Measurements from ENCODE around the gene PIP4P1.
A peak's percentile ranks its signal among the peaks of the same experiment; 100 is the strongest.
"Not testable (repeated sequence)": the region's sequence is repeated elsewhere in the genome, so short reads cannot be mapped to it uniquely, and the experiment has no call there.

PIP4P1 gene

GRCh38 chr14:20461225-20462141 lies at the start of gene PIP4P1:
PIP4P1 (minus strand) TSS chr14:20461434; CDS start chr14:20461325, 109 bp downstream.
- peak within 1 kb of the TSS; percentile 86 to 89 for H3K4me3 ChIP-seq (replicated peaks in 1 of 2; ENCODE audit: low read depth in 2 of 2, low read length in 2 of 2)
- no peak for TF ChIP-seq CTCF (IDR thresholded peaks at IDR 0.05; ENCODE audit: low read depth, low read length)
- DNase-seq (ENCODE audit: low read depth in 2 of 2), result peak; percentile 100

GRCh38 chr14:20508367-20508766 lies 47.1 kb upstream of the PIP4P1 start:
- no peak overlapping the region for H3K4me3 ChIP-seq (replicated peaks in 1 of 2; ENCODE audit: low read depth in 2 of 2, low read length in 2 of 2)
- no peak for TF ChIP-seq CTCF (IDR thresholded peaks at IDR 0.05; ENCODE audit: low read depth, low read length)
- no peak for DNase-seq (ENCODE audit: low read depth in 2 of 2)

GRCh38 chr14:20507537-20507936 lies 46.3 kb upstream of the PIP4P1 start:
- not testable (repeated sequence) for DNase-seq (ENCODE audit: low read depth in 2 of 2); H3K4me3 ChIP-seq (replicated peaks in 1 of 2; ENCODE audit: low read depth in 2 of 2, low read length in 2 of 2)

- H3K4me3 ChIP-seq (replicated peaks in 1 of 2; ENCODE audit: low read depth in 2 of 2, low read length in 2 of 2); DNase-seq (ENCODE audit: low read depth in 2 of 2): not testable (repeated sequence)
Measured at GRCh38 chr14:20506752-20507151, 45.5 kb upstream of the PIP4P1 start.

GRCh38 chr14:20506276-20506675 lies 45.0 kb upstream of the PIP4P1 start:
- DNase-seq (ENCODE audit: low read depth in 2 of 2); H3K4me3 ChIP-seq (replicated peaks in 1 of 2; ENCODE audit: low read depth in 2 of 2, low read length in 2 of 2): not testable (repeated sequence)

GRCh38 chr14:20503898-20504297 lies 42.7 kb upstream of the PIP4P1 start:
- DNase-seq (ENCODE audit: low read depth in 2 of 2), result no peak

GRCh38 chr14:20501346-20501745 lies 40.1 kb upstream of the PIP4P1 start:
- no peak for TF ChIP-seq CTCF (IDR thresholded peaks at IDR 0.05; ENCODE audit: low read depth, low read length)
- DNase-seq (ENCODE audit: low read depth in 2 of 2), result peak; percentile 26 to 81
- no peak overlapping the region for H3K4me3 ChIP-seq (replicated peaks in 1 of 2; ENCODE audit: low read depth in 2 of 2, low read length in 2 of 2)

More at GRCh38 chr14:20503898-20504297, 42.7 kb upstream of the PIP4P1 start:
- no peak overlapping the region for H3K4me3 ChIP-seq (replicated peaks in 1 of 2; ENCODE audit: low read depth in 2 of 2, low read length in 2 of 2)
- TF ChIP-seq CTCF (IDR thresholded peaks at IDR 0.05; ENCODE audit: low read depth, low read length), result no peak

- H3K4me3 ChIP-seq (replicated peaks in 1 of 2; ENCODE audit: low read depth in 2 of 2, low read length in 2 of 2), result no peak overlapping the region
- DNase-seq (ENCODE audit: low read depth in 2 of 2), result no peak
- no peak for TF ChIP-seq CTCF (IDR thresholded peaks at IDR 0.05; ENCODE audit: low read depth, low read length)
Measured at GRCh38 chr14:20499881-20500280, 38.6 kb upstream of the PIP4P1 start.

All from cardiac fibroblast (primary cell).